ENCODE data around the gene BCL2L1.

GRCh38 chr20:31663524-31663837 is 59.2 kb downstream of the BCL2L1 start:
- no peak for TF ChIP-seq POLR2A (IDR thresholded peaks at IDR 0.05)
- TF ChIP-seq, protein P1, sequence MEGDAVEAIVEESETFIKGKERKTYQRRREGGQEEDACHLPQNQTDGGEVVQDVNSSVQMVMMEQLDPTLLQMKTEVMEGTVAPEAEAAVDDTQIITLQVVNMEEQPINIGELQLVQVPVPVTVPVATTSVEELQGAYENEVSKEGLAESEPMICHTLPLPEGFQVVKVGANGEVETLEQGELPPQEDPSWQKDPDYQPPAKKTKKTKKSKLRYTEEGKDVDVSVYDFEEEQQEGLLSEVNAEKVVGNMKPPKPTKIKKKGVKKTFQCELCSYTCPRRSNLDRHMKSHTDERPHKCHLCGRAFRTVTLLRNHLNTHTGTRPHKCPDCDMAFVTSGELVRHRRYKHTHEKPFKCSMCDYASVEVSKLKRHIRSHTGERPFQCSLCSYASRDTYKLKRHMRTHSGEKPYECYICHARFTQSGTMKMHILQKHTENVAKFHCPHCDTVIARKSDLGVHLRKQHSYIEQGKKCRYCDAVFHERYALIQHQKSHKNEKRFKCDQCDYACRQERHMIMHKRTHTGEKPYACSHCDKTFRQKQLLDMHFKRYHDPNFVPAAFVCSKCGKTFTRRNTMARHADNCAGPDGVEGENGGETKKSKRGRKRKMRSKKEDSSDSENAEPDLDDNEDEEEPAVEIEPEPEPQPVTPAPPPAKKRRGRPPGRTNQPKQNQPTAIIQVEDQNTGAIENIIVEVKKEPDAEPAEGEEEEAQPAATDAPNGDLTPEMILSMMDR (IDR thresholded peaks at IDR 0.05), result no peak

Data from ovary (tissue), 3 donors.